Naive thymus-derived CD4-positive, alpha-beta T cell (primary cell): Measurements from ENCODE around the gene STX8. TPM values are rescaled to one million over a fixed set of nuclear protein-coding genes. Genes with fewer than 3 reads are reported as not detected.

Experiments used
- ATAC-seq: fragments of 150-1000 bp; cut with Tn5 transposase; 2 replicates; pipeline ENCODE4 v1.10.0; 2021; ENCODE audit warnings: mild to moderate bottlenecking, moderate library complexity
- CTCF ChIA-PET: fragments of 350-600 bp; sonication (Branson Sonifier 250); formaldehyde crosslinking; loops from one replicate; lab custom pipeline; 2021; ENCODE audit warnings: antibody characterized with exemption; lab: Charles Lee
- POLR2A ChIA-PET: fragments of 350-600 bp; sonication (Branson Sonifier 250); formaldehyde crosslinking; loops from one replicate; lab custom pipeline; 2021; ENCODE audit warnings: antibody characterized with exemption, inconsistent platforms; lab: Charles Lee
- DNase-seq, 9 donors: peaks; one replicate each; pipeline versions ENCODE4 v3.0.0 to v3.0.0-alpha.2; 2020 to 2022; ENCODE audit warnings: mixed read lengths in 1 of 9
- H3K27ac ChIP-seq: one replicate; pipeline ENCODE4 v1.7.0; 2013; ENCODE audit warnings: mild to moderate bottlenecking, low read depth, low read length, moderate library complexity
- H3K27me3 ChIP-seq, 2 donors: one replicate each; pipeline ENCODE4 v1.7.0; 2013; ENCODE audit warnings: low read length in 2 of 2, mild to moderate bottlenecking in 2 of 2, moderate library complexity in 2 of 2; ENCODE audit not compliant: control insufficient read depth in 2 of 2, insufficient read depth in 2 of 2
- H3K36me3 ChIP-seq, 3 experiments: 1 replicate in 2 of 3; 2 replicates in 1 of 3; pipeline ENCODE4 v1.7.0; 2013; ENCODE audit warnings: low read length in 3 of 3, mild to moderate bottlenecking in 3 of 3, moderate library complexity in 1 of 3; ENCODE audit not compliant: insufficient read depth in 3 of 3, control insufficient read depth in 2 of 3
- H3K4me1 ChIP-seq, 2 donors: one replicate each; pipeline ENCODE4 v1.7.0; 2013; ENCODE audit warnings: low read length in 2 of 2, mild to moderate bottlenecking in 2 of 2, moderate library complexity in 1 of 2; ENCODE audit not compliant: control insufficient read depth in 2 of 2, insufficient read depth in 2 of 2
- H3K4me3 ChIP-seq: 2 replicates; pipeline ENCODE4 v1.7.0; 2013; ENCODE audit warnings: mild to moderate bottlenecking, low read length
- H3K9me3 ChIP-seq, 3 experiments: 1 replicate in 2 of 3; 2 replicates in 1 of 3; pipeline ENCODE4 v1.7.0; 2013; ENCODE audit warnings: low read length in 3 of 3; ENCODE audit not compliant: control insufficient read depth in 2 of 3
- H3K27ac Mint-ChIP-seq, 9 donors: one replicate each; pipeline ENCODE4 v1.8.0; 2020 to 2022; ENCODE audit warnings: mixed read lengths in 9 of 9, mild to moderate bottlenecking in 8 of 9, moderate library complexity in 5 of 9, inconsistent platforms in 2 of 9
- H3K27me3 Mint-ChIP-seq, 5 donors: one replicate each; pipeline ENCODE4 v1.8.0; 2021 to 2022; ENCODE audit warnings: mixed read lengths in 5 of 5, mild to moderate bottlenecking in 1 of 5
- H3K36me3 Mint-ChIP-seq, 5 donors: one replicate each; pipeline ENCODE4 v1.8.0; 2020 to 2022; ENCODE audit warnings: mixed read lengths in 5 of 5, mild to moderate bottlenecking in 3 of 5, inconsistent platforms in 1 of 5
- H3K4me1 Mint-ChIP-seq, 7 donors: one replicate each; pipeline ENCODE4 v1.8.0; 2020 to 2022; ENCODE audit warnings: mixed read lengths in 7 of 7, mild to moderate bottlenecking in 3 of 7, inconsistent platforms in 1 of 7
- H3K4me3 Mint-ChIP-seq, 10 donors: one replicate each; pipeline ENCODE4 v1.8.0; 2020 to 2022; ENCODE audit warnings: mild to moderate bottlenecking in 10 of 10, mixed read lengths in 10 of 10, moderate library complexity in 6 of 10, inconsistent platforms in 2 of 10
- H3K9me3 Mint-ChIP-seq, 11 donors: one replicate each; pipeline ENCODE4 v1.8.0; 2020 to 2022; ENCODE audit warnings: mixed read lengths in 11 of 11, mild to moderate bottlenecking in 4 of 11, inconsistent platforms in 1 of 11, moderate library complexity in 1 of 11
- intact Hi-C, 2 donors: fragments of 100-400 bp; cut with micrococcal nuclease; formaldehyde crosslinking; loops; one replicate each; pipeline ENCODE4 v1.15.1; 2023
- polyA plus RNA-seq, 2 donors: library from polyadenylated mRNA; unstranded; fragments of 300-500 nt; fragmentation: Illumina TruSeq; gene quantifications; one replicate each; pipeline ENCODE4 v1.2.3, GENCODE V29; 2021
- total RNA-seq, 6 experiments: library from RNA in 5 of 6; stranded (reverse) in 5 of 6; gene quantifications; 1 replicate in 5 of 6; 2 replicates in 1 of 6; pipeline ENCODE4 v1.2.3 and lab custom pipeline; 2021 to 2026

Gene STX8
- total and polyA plus RNA-seq, 7 experiments from 2014 or later, result 45.1 to 116 (median 67.5) TPM

DNA sequence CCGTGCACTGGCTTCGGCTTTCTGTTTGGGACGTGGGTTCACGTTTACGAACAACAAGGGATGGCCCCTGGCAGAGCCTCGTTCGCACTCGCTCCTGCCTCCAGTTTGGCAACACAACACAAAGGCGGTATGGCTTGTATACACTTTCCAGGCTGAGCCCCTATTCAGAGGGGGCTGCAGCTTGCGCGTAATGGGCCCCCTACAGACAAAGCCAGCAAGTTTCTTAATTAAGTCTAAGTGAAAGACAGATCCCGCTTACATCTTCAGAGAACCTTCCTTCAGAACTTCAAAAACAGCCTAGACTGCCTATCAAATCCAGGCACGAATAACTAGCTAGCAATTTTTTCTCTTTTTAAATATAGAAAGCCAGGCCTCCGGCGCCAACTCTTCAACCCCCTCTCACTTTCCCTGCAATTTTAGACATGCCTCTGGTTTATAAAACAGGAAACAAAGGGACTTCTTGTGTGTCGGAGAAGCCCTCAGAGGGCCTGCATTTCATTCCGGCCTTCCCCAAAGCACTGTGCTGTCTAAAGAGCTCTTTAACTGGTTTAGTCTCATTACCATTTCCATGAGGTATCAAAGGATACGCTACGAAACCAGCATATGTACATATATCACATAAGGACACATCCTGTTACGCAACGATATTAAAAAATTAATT lies 244.9 kb downstream of the STX8 start:
- Mint-ChIP-seq H3K36me3 (peaks cover 7 to 32% (median 27%) of the 10 kb centered on the region in 5 donors), H3K4me3 (no peak overlapping the region), H3K27ac (no peak overlapping the region), H3K9me3 (peaks cover 0 to 17% (median 13%) of the 10 kb centered on the region in 11 donors), H3K27me3 (no peaks in the 10 kb centered on the region), H3K4me1 (peaks cover 0 to 6% (median 0%) of the 10 kb centered on the region in 7 donors)
- no peak overlapping the region for H3K4me3 ChIP-seq
- ATAC-seq, result no peak
- ChIA-PET POLR2A (no interaction called here), CTCF (no interaction called here)
- H3K36me3 ChIP-seq, result no peaks in the 10 kb centered on the region
- no peaks in the 10 kb centered on the region for H3K27me3 ChIP-seq
- H3K4me1 ChIP-seq, result no peaks in the 10 kb centered on the region
- DNase-seq, result no peak
- intact Hi-C loops, result no loop called here
- H3K9me3 ChIP-seq, result peaks cover 0 to 15% (median 4%) of the 10 kb centered on the region in 3 experiments
- H3K27ac ChIP-seq, result no peak overlapping the region

DNA sequence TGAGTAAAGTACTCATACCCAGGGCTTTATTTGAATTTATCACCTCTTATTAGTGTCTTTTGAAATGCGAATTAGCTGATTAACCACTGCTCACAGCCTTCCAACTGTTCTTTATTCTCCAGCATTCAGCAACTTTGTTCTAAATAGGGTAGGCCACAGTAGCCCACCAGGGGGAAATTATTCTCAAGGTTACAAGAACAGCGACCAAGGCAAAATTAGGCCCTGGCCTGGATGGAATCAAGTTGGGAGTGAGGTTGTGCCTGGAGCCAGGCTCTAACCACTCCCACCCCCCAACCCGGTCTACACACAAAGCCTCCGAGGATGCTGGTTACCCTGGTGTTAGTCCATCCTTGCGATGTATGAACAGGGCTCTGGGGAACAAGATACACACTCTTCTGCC lies 245.5 kb downstream of the STX8 start:
- Mint-ChIP-seq H3K4me3 (no peak overlapping the region), H3K27ac (no peak overlapping the region), H3K27me3 (no peaks in the 10 kb centered on the region), H3K4me1 (peaks cover 0 to 6% (median 0%) of the 10 kb centered on the region in 7 donors), H3K36me3 (peaks cover 7 to 26% (median 22%) of the 10 kb centered on the region in 5 donors), H3K9me3 (peaks cover 0 to 11% (median 9%) of the 10 kb centered on the region in 11 donors)
- intact Hi-C loops, result no loop called here
- POLR2A ChIA-PET, result no interaction called here
- no peak overlapping the region for H3K4me3 ChIP-seq
- CTCF ChIA-PET, result no interaction called here
- no peak overlapping the region for H3K27ac ChIP-seq
- no peaks in the 10 kb centered on the region for H3K27me3 ChIP-seq
- ATAC-seq (no peak), DNase-seq (no peak)
- H3K9me3 ChIP-seq, result peaks cover 0 to 9% (median 3%) of the 10 kb centered on the region in 3 experiments
- no peaks in the 10 kb centered on the region for H3K36me3 ChIP-seq
- no peaks in the 10 kb centered on the region for H3K4me1 ChIP-seq

- POLR2A ChIA-PET, result no interaction called here
- Histone ChIP-seq H3K9me3 (peaks cover 0 to 1% (median under 1%) of the 10 kb centered on the region in 3 experiments), H3K4me3 (no peak overlapping the region), H3K4me1 (no peaks in the 10 kb centered on the region), H3K27me3 (no peaks in the 10 kb centered on the region), H3K27ac (no peak overlapping the region), H3K36me3 (no peaks in the 10 kb centered on the region)
- DNase-seq (no peak), ATAC-seq (no peak)
- peaks cover 0 to 6% (median 0%) of the 10 kb centered on the region in 7 donors for H3K4me1 Mint-ChIP-seq
- peaks cover 0 to 22% (median 14%) of the 10 kb centered on the region in 5 donors for H3K36me3 Mint-ChIP-seq
- intact Hi-C loops, result no loop called here
- H3K9me3 Mint-ChIP-seq, result peaks cover 0 to 4% (median 1%) of the 10 kb centered on the region in 11 donors
- no peak overlapping the region for H3K27ac Mint-ChIP-seq
- H3K27me3 Mint-ChIP-seq, result no peaks in the 10 kb centered on the region
- CTCF ChIA-PET, result no interaction called here
- H3K4me3 Mint-ChIP-seq, result no peak overlapping the region
These were observed 246.2 kb downstream of the STX8 start for GRCh38 chr17:9329251-9329921.

- no peaks in the 10 kb centered on the region for H3K27me3 Mint-ChIP-seq
- H3K4me3 Mint-ChIP-seq, result no peak overlapping the region
- no peaks in the 10 kb centered on the region for H3K4me1 ChIP-seq
- peak overlapping the region in 2 of 9 donors; percentile 32 to 49 for H3K27ac Mint-ChIP-seq
- peaks cover 0 to 9% (median 0%) of the 10 kb centered on the region in 7 donors for H3K4me1 Mint-ChIP-seq
- H3K9me3 Mint-ChIP-seq, result no peaks in the 10 kb centered on the region
- H3K4me3 ChIP-seq, result no peak overlapping the region
- peaks cover 0 to 22% (median 4%) of the 10 kb centered on the region in 5 donors for H3K36me3 Mint-ChIP-seq
- no peaks in the 10 kb centered on the region for H3K36me3 ChIP-seq
- ChIA-PET CTCF (no interaction called here), POLR2A (interaction anchor here (0.6 kb wide), 1 partner anchor 30 kb away, joined by 3 read pairs; no protein-coding TSS in a partner anchor)
- ATAC-seq (no peak), DNase-seq (no peak)
- intact Hi-C loops, result no loop called here
- H3K27me3 ChIP-seq, result no peaks in the 10 kb centered on the region
- H3K27ac ChIP-seq, result no peak overlapping the region
- no peaks in the 10 kb centered on the region for H3K9me3 ChIP-seq
These were observed 250.8 kb downstream of the STX8 start for GRCh38 chr17:9324864-9325263.

DNA sequence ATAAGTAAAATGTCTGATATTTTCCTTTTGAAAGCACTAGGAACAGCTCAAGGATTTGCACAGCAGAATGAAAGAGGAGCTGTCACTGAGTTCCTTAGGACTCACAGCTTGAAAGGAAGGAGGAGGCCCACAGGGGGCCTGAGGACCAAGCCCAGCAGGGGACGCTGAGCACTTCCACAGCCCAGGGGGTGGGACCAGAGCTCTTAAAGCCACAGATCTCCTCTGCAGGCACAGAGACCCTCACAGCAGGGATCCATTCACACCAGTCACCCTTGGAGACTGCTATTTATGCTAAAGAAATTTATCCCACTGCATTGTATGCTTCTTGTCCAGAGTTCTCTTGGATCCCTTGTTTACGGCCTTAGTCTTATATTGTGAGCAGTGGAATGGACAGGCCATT lies 253.3 kb downstream of the STX8 start:
- H3K27me3 Mint-ChIP-seq, result no peaks in the 10 kb centered on the region
- no peak overlapping the region for H3K4me3 Mint-ChIP-seq
- H3K36me3 ChIP-seq, result no peaks in the 10 kb centered on the region
- intact Hi-C loops, result no loop called here
- H3K4me1 Mint-ChIP-seq, result peaks cover 0 to 6% (median 0%) of the 10 kb centered on the region in 7 donors
- H3K4me1 ChIP-seq, result no peaks in the 10 kb centered on the region
- H3K9me3 ChIP-seq, result no peaks in the 10 kb centered on the region
- no peak for DNase-seq
- no peak overlapping the region for H3K4me3 ChIP-seq
- H3K9me3 Mint-ChIP-seq, result peaks cover 0 to 15% (median 8%) of the 10 kb centered on the region in 11 donors
- peaks cover 3 to 37% (median 16%) of the 10 kb centered on the region in 5 donors for H3K36me3 Mint-ChIP-seq
- CTCF ChIA-PET, result no interaction called here
- H3K27me3 ChIP-seq, result no peaks in the 10 kb centered on the region
- POLR2A ChIA-PET, result no interaction called here
- ATAC-seq, result no peak
- no peak overlapping the region for H3K27ac ChIP-seq
- no peak overlapping the region for H3K27ac Mint-ChIP-seq

DNA sequence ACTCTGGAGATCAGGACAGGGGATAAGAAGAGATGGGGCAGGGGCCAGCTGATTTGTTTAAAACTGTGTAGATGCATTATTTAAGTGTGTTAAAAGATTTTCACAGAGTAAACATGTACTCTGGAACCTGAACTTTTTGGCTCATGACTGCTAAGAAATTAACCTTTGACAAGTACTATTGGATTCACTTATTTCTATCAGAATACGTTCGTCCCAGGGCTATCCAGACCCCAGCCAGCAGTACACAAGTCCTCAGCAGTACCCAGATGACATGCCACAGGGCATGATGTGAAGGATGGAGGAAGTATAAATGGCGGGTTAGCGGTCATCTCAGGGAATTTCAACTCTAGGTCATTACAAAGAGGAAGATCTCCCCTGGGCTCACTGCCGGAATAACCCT lies 253.7 kb downstream of the STX8 start:
- intact Hi-C loops, result no loop called here
- H3K4me3 Mint-ChIP-seq, result no peak overlapping the region
- no peaks in the 10 kb centered on the region for H3K27me3 ChIP-seq

More for the DNA sequence above, 253.7 kb downstream of the STX8 start:
- CTCF ChIA-PET, result no interaction called here
- peaks cover 0 to 16% (median 9%) of the 10 kb centered on the region in 11 donors for H3K9me3 Mint-ChIP-seq
- Histone ChIP-seq H3K9me3 (no peaks in the 10 kb centered on the region), H3K27ac (no peak overlapping the region), H3K4me1 (no peaks in the 10 kb centered on the region), H3K4me3 (no peak overlapping the region), H3K36me3 (no peaks in the 10 kb centered on the region)
- no peak overlapping the region for H3K27ac Mint-ChIP-seq
- POLR2A ChIA-PET, result no interaction called here
- peaks cover 3 to 38% (median 20%) of the 10 kb centered on the region in 5 donors for H3K36me3 Mint-ChIP-seq
- H3K27me3 Mint-ChIP-seq, result no peaks in the 10 kb centered on the region
- H3K4me1 Mint-ChIP-seq, result peaks cover 0 to 5% (median 0%) of the 10 kb centered on the region in 7 donors
- DNase-seq (no peak), ATAC-seq (no peak)
